Retinal pigment epithelial cell (primary cell): ENCODE results near the gene GAL.

Experiments
- DNase-seq: peaks from one replicate; pipeline ENCODE4 v3.0.0-alpha.2; 2010; ENCODE audit warnings: low read depth
- H3K4me3 ChIP-seq: 2 replicates; pipeline ENCODE4 v1.5.1; 2011; ENCODE audit warnings: mild to moderate bottlenecking, low read length, control low read depth, moderate library complexity
- CTCF ChIP-seq: conservative IDR thresholded peaks from 2 replicates; pipeline ENCODE4 v1.5.1; 2011; ENCODE audit warnings: low read depth, low read length, control low read depth, inconsistent platforms

Gene GAL

DNA sequence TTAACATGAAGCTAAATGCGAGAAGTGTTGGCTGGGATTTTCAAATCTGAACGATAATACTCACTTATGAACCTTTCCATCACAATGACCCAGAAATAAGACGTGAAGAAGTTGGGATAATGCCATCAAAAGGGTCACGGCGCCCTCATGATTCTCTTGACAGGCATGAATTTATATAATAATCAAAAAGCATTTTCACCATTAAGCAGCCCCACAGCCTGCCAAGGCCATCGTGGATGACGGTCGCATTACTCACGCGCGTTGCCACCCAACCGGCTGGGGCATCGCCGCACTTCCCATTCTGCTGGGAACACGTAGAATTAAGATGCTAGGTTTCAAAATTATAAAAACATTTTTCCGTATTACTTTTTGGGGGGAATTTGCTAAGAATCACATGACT is 18.9 kb upstream of the GAL start:
- no peak for DNase-seq
- H3K4me3 ChIP-seq: no peak overlapping the region
- TF ChIP-seq CTCF: no peak

GRCh38 chr11:68666849-68667248 is 17.5 kb upstream of the GAL start:
- no peak for DNase-seq
- H3K4me3 ChIP-seq: no peak overlapping the region
- no peak for TF ChIP-seq CTCF

- DNase-seq: no peak
- H3K4me3 ChIP-seq: no peak overlapping the region
These were observed 16.5 kb upstream of the GAL start for GRCh38 chr11:68667511-68668500.

GRCh38 chr11:68669301-68670090 is 14.8 kb upstream of the GAL start:
- no peak for TF ChIP-seq CTCF
- DNase-seq: no peak

More at GRCh38 chr11:68667511-68668500, 16.5 kb upstream of the GAL start:
- TF ChIP-seq CTCF: no peak

DNA sequence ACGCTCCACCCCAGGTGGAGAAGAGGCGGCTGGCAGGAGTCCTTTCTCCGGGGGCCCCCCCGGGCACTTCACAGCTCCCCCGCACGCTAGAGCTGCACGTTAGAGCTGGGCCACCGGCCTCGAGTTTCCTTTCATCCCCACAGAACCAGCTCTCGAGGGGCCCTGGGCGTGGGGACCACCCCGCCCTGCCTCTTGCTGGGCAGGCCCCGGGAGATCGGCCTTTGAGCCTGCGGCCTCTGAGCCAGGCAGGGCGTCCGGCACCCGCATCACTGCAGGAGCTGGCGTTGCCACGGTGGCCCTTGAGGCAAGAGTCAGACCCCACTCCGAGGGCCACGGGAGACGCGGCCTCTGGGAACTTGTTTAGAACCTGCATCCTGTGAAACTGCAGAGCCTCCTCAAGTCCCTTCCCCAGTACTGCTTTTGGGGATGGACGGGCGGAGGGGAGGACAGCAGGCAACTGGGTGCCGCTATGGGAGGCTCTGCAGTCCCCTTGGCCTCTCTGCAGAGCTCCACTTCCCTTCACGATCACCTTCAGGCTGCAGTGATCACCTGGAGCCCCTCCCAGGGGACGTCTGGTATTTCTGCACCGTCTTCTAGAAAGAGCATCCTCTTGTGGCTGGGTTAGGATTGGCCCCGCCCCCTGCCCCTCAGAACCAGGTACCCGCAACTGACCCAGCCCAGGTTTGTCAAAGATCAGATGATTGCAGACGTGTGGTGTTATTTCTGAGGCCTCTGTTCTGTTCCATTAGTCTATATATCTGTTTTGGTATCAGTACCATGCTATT is 13.9 kb upstream of the GAL start:
- no peak for DNase-seq
- TF ChIP-seq CTCF: no peak
- H3K4me3 ChIP-seq: no peak overlapping the region

More at GRCh38 chr11:68669301-68670090, 14.8 kb upstream of the GAL start:
- no peak overlapping the region for H3K4me3 ChIP-seq

- DNase-seq: no peak
- no peak for TF ChIP-seq CTCF
- no peak overlapping the region for H3K4me3 ChIP-seq
These were observed 10.9 kb upstream of the GAL start for GRCh38 chr11:68673306-68673945.
